Heart left ventricle (tissue), 16 donors: ENCODE measurements around the gene NFX1. TPM values are rescaled to one million over a fixed set of nuclear protein-coding genes. Genes with fewer than 3 reads are reported as not detected.

Experiments used
- ATAC-seq, 4 donors: fragments of 200-7000 bp; cut with Tn5 transposase; one replicate each; pipeline ENCODE4 v1.9.1; 2020 to 2022; ENCODE audit warnings: moderate library complexity in 4 of 4, mild to moderate bottlenecking in 3 of 4, moderate number of reproducible peaks in 1 of 4
- DNase-seq, 5 donors: peaks; one replicate each; pipeline ENCODE4 v3.0.0-alpha.2; 2020
- H3K27ac ChIP-seq, 12 donors: fragments of 200-600 bp; sonication (generic) in 4 of 12; one replicate each; pipeline versions ENCODE4 v1.5.0 to v1.8.0; 2016 to 2022; ENCODE audit warnings: mild to moderate bottlenecking in 2 of 12
- H3K27me3 ChIP-seq, 9 donors: fragments of 200-600 bp; sonication (generic) in 2 of 9; one replicate each; pipeline versions ENCODE4 v1.5.1 to v1.8.0; 2016 to 2022; ENCODE audit warnings: mild to moderate bottlenecking in 3 of 9
- H3K36me3 ChIP-seq, 9 donors: fragments of 200-600 bp; sonication (generic) in 2 of 9; one replicate each; pipeline versions ENCODE4 v1.5.0 to v1.8.0; 2018 to 2022; ENCODE audit warnings: mild to moderate bottlenecking in 2 of 9
- H3K4me1 ChIP-seq, 12 donors: fragments of 200-600 bp; sonication (generic) in 4 of 12; one replicate each; pipeline versions ENCODE4 v1.5.0 to v1.8.0; 2016 to 2022; ENCODE audit warnings: mild to moderate bottlenecking in 3 of 12
- H3K4me3 ChIP-seq, 12 donors: fragments of 200-600 bp; sonication (generic) in 4 of 12; one replicate each; pipeline versions ENCODE4 v1.5.0 to v1.8.0; 2017 to 2022; ENCODE audit warnings: mild to moderate bottlenecking in 9 of 12, moderate library complexity in 4 of 12
- H3K9me3 ChIP-seq, 12 donors: fragments of 200-600 bp; sonication (generic) in 4 of 12; one replicate each; pipeline versions ENCODE4 v1.5.0 to v1.8.0; 2016 to 2022; ENCODE audit warnings: mild to moderate bottlenecking in 1 of 12
- POLR2A ChIP-seq, 2 donors: fragments of 450-650 bp; IDR thresholded peaks; one replicate each; pipeline ENCODE4 v1.6.1; 2017; ENCODE audit warnings: antibody characterized with exemption in 2 of 2, mild to moderate bottlenecking in 2 of 2, moderate library complexity in 2 of 2
- WGBS, 4 donors: extraction: QIAGEN DNeasy Blood & Tissue Kit in 2 of 4; methylation state at CpG; one replicate each; pipeline versions ENCODE4 v1.1.5 to v1.1.7; 2013 to 2018; 5-methylcytosine and 5-hydroxymethylcytosine counted together
- intact Hi-C, 10 donors: fragments of 100-400 bp; cut with DNase I; formaldehyde crosslinking; loops; one replicate each; pipeline versions ENCODE4 v1.11.1 to v1.14.2; 2022
- polyA plus RNA-seq, 2 donors: library from polyadenylated mRNA; stranded (reverse); fragments of 200-250 nt; gene quantifications; one replicate each; pipeline ENCODE4 v1.2.3, GENCODE V29; 2013
- total RNA-seq, 9 donors: library from RNA; depleted of rRNA in 2 of 9; stranded (reverse); fragments of >200 nt in 2 of 9; fragmentation: NEBNext Ultra II Directional in 3 of 9; extraction: Animal tissue kit (Norgen Biotek cat#: 25700) in 3 of 9; gene quantifications; one replicate each; pipeline versions ENCODE4 v1.1.0 to v1.2.4, GENCODE V29; 2016 to 2023
- TF ChIP-seq, protein P1 (sequence below), 12 donors: fragments of 200-600 bp; sonication (generic) in 4 of 12; IDR thresholded peaks; one replicate each; pipeline versions ENCODE4 v1.5.0 to v1.8.0; 2018 to 2022; ENCODE audit warnings: antibody characterized with exemption in 12 of 12, mild to moderate bottlenecking in 5 of 12
- donor health status: ischemic (EF 13 %, LVEDD 7.1; RV severe dilation, severe dysfunction).
- donor health status: healthy with polysubstance abuse.
- donor health status: DM: no; HTN: yes; CAD: no.
- donor health status: DM: no; HTN: no; CAD: no.
- donor health status: ischemic (EF 25% LVEDD 6.9; RV normal size, moderate dysfunction).
- donor health status: ischemic (EF 25% LVEDD 5.7; RV mildly dilated, moderate dysfunction).
- donor health status: healthy.
- donor health status: DM: yes; HTN: yes; CAD: no.
- donor health status: ischemic (EF 35%, LVEDD 5.7; RV mildly dilated, moderate dysfunction).
- donor health status: nonischemic (EF 11% LVEDD 7.7; RV severe dilation, severe dysfunction).
- donor health status: DM: yes; HTN: yes; CAD: no.
- donor health status: PGD.
- donor health status: ischemic (EF 29% LVEDD 5.4; RV normal size, mild dysfunction).
- donor health status: nonischemic (EF 23%, LVEDD 6.1; RV moderate dilation, normal function).

The NFX1 gene
- total and polyA plus RNA-seq, 11 donors = 13.7 to 42.0 (median 32.7) TPM

GRCh38 chr9:33407061-33407460, 116.7 kb downstream of the NFX1 start:
- 94 to 96% (median 96%) methylated on average over 3 of the region's 3 CpGs for WGBS, 4 donors
- DNase-seq (no peak), ATAC-seq (no peak)
- H3K36me3 ChIP-seq = peaks cover 0 to 4% (median 0%) of the 10 kb centered on the region in 9 donors
- intact Hi-C loops = loop anchor here in 3 of 10 donors (5.0 to 10.0 kb wide), 4 partner anchors 48 to 108 kb away; no protein-coding TSS in a partner anchor
- H3K4me1 ChIP-seq = peaks cover 0 to 37% (median 22%) of the 10 kb centered on the region in 12 donors
- no peaks in the 10 kb centered on the region for H3K27me3 ChIP-seq
- H3K27ac ChIP-seq = no peak overlapping the region
- no peaks in the 10 kb centered on the region for H3K9me3 ChIP-seq
- TF ChIP-seq POLR2A (IDR thresholded peaks at IDR 0.05) = no peak
- TF ChIP-seq, protein P1, sequence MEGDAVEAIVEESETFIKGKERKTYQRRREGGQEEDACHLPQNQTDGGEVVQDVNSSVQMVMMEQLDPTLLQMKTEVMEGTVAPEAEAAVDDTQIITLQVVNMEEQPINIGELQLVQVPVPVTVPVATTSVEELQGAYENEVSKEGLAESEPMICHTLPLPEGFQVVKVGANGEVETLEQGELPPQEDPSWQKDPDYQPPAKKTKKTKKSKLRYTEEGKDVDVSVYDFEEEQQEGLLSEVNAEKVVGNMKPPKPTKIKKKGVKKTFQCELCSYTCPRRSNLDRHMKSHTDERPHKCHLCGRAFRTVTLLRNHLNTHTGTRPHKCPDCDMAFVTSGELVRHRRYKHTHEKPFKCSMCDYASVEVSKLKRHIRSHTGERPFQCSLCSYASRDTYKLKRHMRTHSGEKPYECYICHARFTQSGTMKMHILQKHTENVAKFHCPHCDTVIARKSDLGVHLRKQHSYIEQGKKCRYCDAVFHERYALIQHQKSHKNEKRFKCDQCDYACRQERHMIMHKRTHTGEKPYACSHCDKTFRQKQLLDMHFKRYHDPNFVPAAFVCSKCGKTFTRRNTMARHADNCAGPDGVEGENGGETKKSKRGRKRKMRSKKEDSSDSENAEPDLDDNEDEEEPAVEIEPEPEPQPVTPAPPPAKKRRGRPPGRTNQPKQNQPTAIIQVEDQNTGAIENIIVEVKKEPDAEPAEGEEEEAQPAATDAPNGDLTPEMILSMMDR (IDR thresholded peaks at IDR 0.05) = no peak
- H3K4me3 ChIP-seq = no peak overlapping the region

DNA sequence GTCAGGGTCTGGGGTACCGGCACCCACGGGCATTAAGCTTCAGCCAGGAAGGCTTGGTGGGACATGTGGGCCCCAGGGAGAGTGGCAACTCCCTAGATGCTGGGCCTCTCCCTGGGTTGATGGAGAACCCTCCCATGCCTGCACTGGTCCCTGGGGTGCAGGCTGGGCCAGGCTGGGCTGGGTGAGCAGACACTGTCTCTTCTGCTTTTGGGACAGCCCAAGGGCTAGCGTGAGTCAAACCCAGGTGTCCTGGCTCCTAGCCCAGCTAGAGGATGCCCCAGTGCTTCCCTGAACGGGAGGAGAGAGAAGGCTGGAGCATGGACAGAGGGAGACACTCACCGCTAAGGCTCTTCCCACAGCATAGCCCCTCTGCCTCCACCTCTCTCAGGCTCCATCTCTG, 117.8 kb downstream of the NFX1 start:
- no peak overlapping the region for H3K27ac ChIP-seq
- no peaks in the 10 kb centered on the region for H3K27me3 ChIP-seq
- no peak for TF ChIP-seq POLR2A (IDR thresholded peaks at IDR 0.05)
- TF ChIP-seq, protein P1 (IDR thresholded peaks at IDR 0.05) = no peak
- intact Hi-C loops = loop anchor here in 3 of 10 donors (5.0 to 10.0 kb wide), 4 partner anchors 47 to 107 kb away; no protein-coding TSS in a partner anchor
- no peaks in the 10 kb centered on the region for H3K9me3 ChIP-seq
- H3K4me1 ChIP-seq = peaks cover 0 to 27% (median 21%) of the 10 kb centered on the region in 12 donors
- WGBS, 4 donors = 43 to 79% (median 70%) methylated on average over 2 to 5 of the region's 5 CpGs
- DNase-seq (peak in 1 of 5 donors; percentile 24), ATAC-seq (peak in 1 of 4 donors; percentile 23)
- H3K4me3 ChIP-seq = no peak overlapping the region
- peaks cover 0 to 4% (median 0%) of the 10 kb centered on the region in 9 donors for H3K36me3 ChIP-seq

- intact Hi-C loops = loop anchor here in 4 of 10 donors (1.0 to 10.0 kb wide), 5 partner anchors 38 to 59 kb away; no protein-coding TSS in a partner anchor
Measured at GRCh38 chr9:33414268-33414667, 124.0 kb downstream of the NFX1 start.

DNA sequence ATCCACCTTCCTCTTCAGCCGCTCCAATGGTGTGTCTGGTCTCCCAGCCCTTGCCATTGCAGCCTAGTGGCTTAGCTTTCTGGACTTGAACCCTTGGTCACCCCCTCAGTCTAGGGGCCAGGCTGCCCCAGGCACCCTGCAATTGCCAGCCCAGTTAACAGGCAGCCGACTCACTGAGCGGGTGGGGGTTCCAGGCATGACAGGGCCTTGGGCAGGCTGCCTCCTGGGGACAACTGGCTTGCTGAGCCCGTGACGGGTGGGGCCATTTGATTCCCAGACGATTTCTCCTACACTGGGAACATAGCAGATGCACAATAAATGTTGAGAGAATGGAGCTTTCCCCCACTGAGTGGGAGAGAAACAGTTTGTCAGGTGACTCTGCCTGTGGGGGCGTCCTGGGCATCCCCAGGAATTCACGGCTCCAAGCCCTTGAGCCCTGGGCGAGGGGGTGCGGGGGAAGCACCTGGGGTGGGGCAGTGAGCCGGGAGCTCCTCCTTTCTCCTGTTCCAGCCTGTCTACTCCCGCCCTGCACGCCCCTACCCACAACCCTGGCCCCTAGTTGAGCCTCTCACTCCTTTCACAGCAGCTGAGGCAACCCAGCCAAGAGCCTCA, 124.7 kb downstream of the NFX1 start:
- intact Hi-C loops = loop anchor here in 9 of 10 donors (1.0 to 10.0 kb wide), 8 partner anchors 37 to 60 kb away; no protein-coding TSS in a partner anchor

More at GRCh38 chr9:33414268-33414667, 124.0 kb downstream of the NFX1 start:
- ATAC-seq (no peak), DNase-seq (no peak)
- H3K4me1 ChIP-seq = peaks cover 0 to 15% (median 5%) of the 10 kb centered on the region in 12 donors
- TF ChIP-seq, protein P1 (IDR thresholded peaks at IDR 0.05) = no peak
- no peak for TF ChIP-seq POLR2A (IDR thresholded peaks at IDR 0.05)
- H3K4me3 ChIP-seq = no peak overlapping the region
- 50 to 62% (median 52%) methylated on average over 3 of the region's 3 CpGs for WGBS, 4 donors
- no peaks in the 10 kb centered on the region for H3K9me3 ChIP-seq
- H3K27me3 ChIP-seq = no peaks in the 10 kb centered on the region
- no peak overlapping the region for H3K27ac ChIP-seq
- peaks cover 0 to 4% (median 0%) of the 10 kb centered on the region in 9 donors for H3K36me3 ChIP-seq

More for the DNA sequence above, 124.7 kb downstream of the NFX1 start:
- H3K4me3 ChIP-seq = no peak overlapping the region
- H3K27ac ChIP-seq = no peak overlapping the region
- no peaks in the 10 kb centered on the region for H3K9me3 ChIP-seq
- DNase-seq (no peak), ATAC-seq (peak in 2 of 4 donors; percentile 16 to 30)
- TF ChIP-seq POLR2A (IDR thresholded peaks at IDR 0.05) = no peak
- TF ChIP-seq, protein P1 (IDR thresholded peaks at IDR 0.05) = no peak
- no peaks in the 10 kb centered on the region for H3K27me3 ChIP-seq
- H3K36me3 ChIP-seq = peaks cover 0 to 4% (median 0%) of the 10 kb centered on the region in 9 donors
- 56 to 69% (median 62%) methylated on average over 10 to 13 of the region's 13 CpGs for WGBS, 4 donors
- H3K4me1 ChIP-seq = peaks cover 0 to 15% (median 5%) of the 10 kb centered on the region in 12 donors
